Type B pancreatic cell (in vitro differentiated cells): ENCODE results near the gene IQCN. TPM values are rescaled to one million over a fixed set of nuclear protein-coding genes. Genes with fewer than 3 reads are reported as not detected.
A peak's percentile ranks its signal among the peaks of the same experiment; 100 is the strongest.

Source experiments
- DNase-seq: peaks from one replicate; pipeline ENCODE4 v3.0.0; 2021; ENCODE audit warnings: mixed read lengths; ENCODE audit not compliant: unreplicated experiment; ENCODE audit errors: extremely low spot score
- H3K27ac Mint-ChIP-seq: 2 replicates; pipeline ENCODE4 v1.8.0; 2021; ENCODE audit warnings: mild to moderate bottlenecking, mixed read lengths
- H3K27me3 Mint-ChIP-seq: 2 replicates; pipeline ENCODE4 v1.8.0; 2021; ENCODE audit warnings: mixed read lengths
- H3K36me3 Mint-ChIP-seq: 2 replicates; pipeline ENCODE4 v1.8.0; 2021; ENCODE audit warnings: mixed read lengths
- H3K4me1 Mint-ChIP-seq: one replicate; pipeline ENCODE4 v1.8.0; 2021; ENCODE audit warnings: mixed read lengths; ENCODE audit not compliant: unreplicated experiment
- H3K4me3 Mint-ChIP-seq: 2 replicates; pipeline ENCODE4 v1.8.0; 2021; ENCODE audit warnings: mild to moderate bottlenecking, mixed read lengths
- H3K9me3 Mint-ChIP-seq: 2 replicates; pipeline ENCODE4 v1.8.0; 2021; ENCODE audit warnings: mixed read lengths
- CTCF ChIP-seq: fragments of 200-600 bp; sonication (generic); conservative IDR thresholded peaks from 2 replicates; pipeline ENCODE4 v1.5.0; 2021; ENCODE audit warnings: antibody characterized with exemption, mild to moderate bottlenecking
- total RNA-seq: library from RNA; stranded (reverse); gene quantifications from 2 replicates; pipeline ENCODE4 v1.2.1, GENCODE V29; 2021; ENCODE audit warnings: low replicate concordance

The IQCN gene
- total RNA-seq, 1 donor from 2014 or later = 7.8 TPM

- H3K4me3 Mint-ChIP-seq = peak overlapping the region; percentile 95
- peaks cover 13% of the 10 kb centered on the region for H3K4me1 Mint-ChIP-seq
- TF ChIP-seq CTCF = no peak
- DNase-seq = no peak
- peaks cover 6% of the 10 kb centered on the region for H3K27me3 Mint-ChIP-seq
- no peaks in the 10 kb centered on the region for H3K9me3 Mint-ChIP-seq
- peaks cover 8% of the 10 kb centered on the region for H3K36me3 Mint-ChIP-seq
- H3K27ac Mint-ChIP-seq = peak overlapping the region; percentile 99
Observed at GRCh38 chr19:18278521-18279265, 4.4 kb upstream of the IQCN start.

- no peak for DNase-seq
- H3K27me3 Mint-ChIP-seq = peaks cover 4% of the 10 kb centered on the region
- H3K27ac Mint-ChIP-seq = peak overlapping the region; percentile 82
- peaks cover 8% of the 10 kb centered on the region for H3K36me3 Mint-ChIP-seq
- H3K4me1 Mint-ChIP-seq = peaks cover 5% of the 10 kb centered on the region
- no peak for TF ChIP-seq CTCF
- no peak overlapping the region for H3K4me3 Mint-ChIP-seq
- no peaks in the 10 kb centered on the region for H3K9me3 Mint-ChIP-seq
Observed at GRCh38 chr19:18274781-18275356, 617 bp upstream of the IQCN start.

- no peak overlapping the region for H3K4me3 Mint-ChIP-seq
- no peaks in the 10 kb centered on the region for H3K4me1 Mint-ChIP-seq
- no peaks in the 10 kb centered on the region for H3K27me3 Mint-ChIP-seq
- H3K36me3 Mint-ChIP-seq = no peaks in the 10 kb centered on the region
- no peak for DNase-seq
- no peak for TF ChIP-seq CTCF
- no peaks in the 10 kb centered on the region for H3K9me3 Mint-ChIP-seq
- H3K27ac Mint-ChIP-seq = peak overlapping the region; percentile 13
Observed at GRCh38 chr19:18273561-18274218, 562 bp downstream of the IQCN start.

GRCh38 chr19:18271433-18271841, 2.8 kb downstream of the IQCN start:
- H3K27me3 Mint-ChIP-seq = no peaks in the 10 kb centered on the region
- no peak for TF ChIP-seq CTCF
- H3K36me3 Mint-ChIP-seq = peaks cover 5% of the 10 kb centered on the region
- no peak for DNase-seq
- H3K27ac Mint-ChIP-seq = peak overlapping the region; percentile 82
- H3K9me3 Mint-ChIP-seq = no peaks in the 10 kb centered on the region
- H3K4me1 Mint-ChIP-seq = no peaks in the 10 kb centered on the region
- no peak overlapping the region for H3K4me3 Mint-ChIP-seq

- no peaks in the 10 kb centered on the region for H3K9me3 Mint-ChIP-seq
Observed at GRCh38 chr19:18270326-18270725, 3.9 kb downstream of the IQCN start.

More at GRCh38 chr19:18270326-18270725, 3.9 kb downstream of the IQCN start:
- no peak overlapping the region for H3K27ac Mint-ChIP-seq
- no peak for DNase-seq
- no peak overlapping the region for H3K4me3 Mint-ChIP-seq
- TF ChIP-seq CTCF = no peak
- H3K36me3 Mint-ChIP-seq = peaks cover 11% of the 10 kb centered on the region
- H3K27me3 Mint-ChIP-seq = no peaks in the 10 kb centered on the region
- no peaks in the 10 kb centered on the region for H3K4me1 Mint-ChIP-seq
